ENCODE data around the gene SCN3B.

The SCN3B gene

DNA sequence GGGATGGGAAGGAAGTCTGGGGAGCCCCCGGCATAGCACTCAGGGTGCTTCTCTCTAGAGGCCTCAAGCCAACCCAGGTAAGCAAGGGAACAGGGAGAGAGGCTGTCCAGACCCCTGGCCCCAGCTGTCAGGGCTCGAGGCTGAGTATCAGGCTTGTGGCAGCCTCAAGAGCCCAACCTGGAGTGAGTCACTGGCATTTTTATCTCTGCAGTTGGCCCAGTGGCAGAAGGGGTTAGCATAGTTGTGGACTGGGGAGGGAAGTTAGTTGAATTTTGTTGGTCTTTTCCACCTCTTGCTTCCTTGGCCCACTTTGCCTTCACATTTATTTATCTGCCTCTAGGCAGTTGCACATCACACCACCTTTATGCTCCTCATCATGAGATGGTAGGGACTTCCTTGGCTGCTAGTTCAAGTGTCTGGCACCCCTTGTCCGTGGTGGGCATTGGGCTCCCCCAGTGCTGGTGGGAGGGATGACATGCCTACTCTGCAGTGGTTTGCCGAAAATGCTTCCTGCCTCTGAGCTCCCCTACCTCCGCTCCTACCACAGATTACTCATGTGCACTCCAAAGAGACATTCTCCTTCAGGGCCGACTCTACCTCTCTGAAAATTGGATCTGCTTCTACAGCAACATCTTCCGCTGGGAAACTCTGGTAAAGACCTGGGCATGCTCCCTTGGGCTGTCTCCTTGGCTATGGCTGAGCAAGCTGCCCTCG, 60.1 kb downstream of the SCN3B start:
- DNase-seq = no peak

DNA sequence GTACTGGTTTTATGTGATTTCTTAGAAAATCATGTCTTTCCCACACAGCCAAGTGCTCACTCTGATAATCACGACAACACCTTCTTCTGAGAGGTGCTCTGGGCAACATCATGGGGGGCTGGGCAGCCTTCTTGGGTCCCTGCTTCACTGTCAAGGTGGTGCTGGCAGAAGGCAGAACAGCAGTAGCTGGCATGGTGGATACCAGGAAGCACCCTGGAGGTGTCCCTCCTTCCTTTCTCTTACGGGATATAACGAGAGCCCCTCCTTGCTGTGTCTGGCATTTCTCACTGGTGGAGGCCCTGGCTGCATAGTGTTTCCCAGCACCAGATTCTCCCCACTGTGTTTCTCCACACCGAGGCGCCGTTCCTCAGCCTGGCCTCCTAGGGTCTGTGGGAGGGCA, 60.9 kb downstream of the SCN3B start:
- DNase-seq = no peak

DNA sequence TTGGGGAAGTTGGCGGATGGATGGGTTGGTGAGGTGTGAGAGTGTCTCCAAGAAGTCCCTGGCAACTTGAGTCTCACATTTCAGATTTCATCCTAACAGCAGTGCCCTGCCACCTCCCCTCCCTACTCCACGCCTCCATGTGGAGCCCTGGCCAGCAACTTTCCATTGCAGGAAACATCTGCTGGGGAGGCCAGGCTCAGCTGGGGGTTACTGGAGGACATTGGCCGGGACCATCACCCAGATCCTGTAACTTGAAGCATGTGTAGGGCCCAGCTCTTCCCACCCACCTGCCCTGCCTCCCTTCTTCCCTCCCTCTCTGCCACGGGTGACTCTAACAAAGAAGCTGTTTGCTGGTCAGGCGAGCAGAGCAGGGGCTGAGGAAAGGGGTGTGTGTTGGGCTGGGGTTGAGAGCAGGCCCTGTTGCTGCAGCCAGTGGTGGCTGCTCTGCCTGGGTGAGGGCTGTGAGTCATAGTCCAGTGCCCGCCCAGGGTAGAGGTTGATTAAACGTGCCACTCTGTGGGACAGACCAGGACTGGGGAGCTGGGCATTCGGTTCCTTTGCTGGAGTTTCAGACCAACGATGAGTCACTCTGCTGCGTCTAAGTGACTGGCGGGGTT, 64.0 kb downstream of the SCN3B start:
- no peak for DNase-seq

DNA sequence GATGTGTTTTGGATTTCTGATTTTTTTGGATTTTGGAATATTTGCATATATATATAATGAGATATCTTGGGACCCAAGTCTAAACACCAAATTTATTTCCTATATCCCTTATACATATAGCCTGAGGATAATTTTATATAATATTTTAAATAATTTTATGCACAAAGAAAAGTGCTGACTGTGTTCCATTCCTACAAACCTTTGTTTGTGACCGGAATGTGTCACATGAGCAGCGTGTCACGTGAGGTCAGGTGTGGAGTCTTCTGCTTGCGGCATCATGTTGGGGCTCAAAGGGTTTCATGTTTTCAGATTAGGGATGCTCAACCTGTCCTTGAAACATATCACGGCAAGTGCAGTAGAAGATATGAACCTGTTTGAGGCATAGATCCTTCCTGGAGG, 65.6 kb downstream of the SCN3B start:
- no peak for DNase-seq

DNA sequence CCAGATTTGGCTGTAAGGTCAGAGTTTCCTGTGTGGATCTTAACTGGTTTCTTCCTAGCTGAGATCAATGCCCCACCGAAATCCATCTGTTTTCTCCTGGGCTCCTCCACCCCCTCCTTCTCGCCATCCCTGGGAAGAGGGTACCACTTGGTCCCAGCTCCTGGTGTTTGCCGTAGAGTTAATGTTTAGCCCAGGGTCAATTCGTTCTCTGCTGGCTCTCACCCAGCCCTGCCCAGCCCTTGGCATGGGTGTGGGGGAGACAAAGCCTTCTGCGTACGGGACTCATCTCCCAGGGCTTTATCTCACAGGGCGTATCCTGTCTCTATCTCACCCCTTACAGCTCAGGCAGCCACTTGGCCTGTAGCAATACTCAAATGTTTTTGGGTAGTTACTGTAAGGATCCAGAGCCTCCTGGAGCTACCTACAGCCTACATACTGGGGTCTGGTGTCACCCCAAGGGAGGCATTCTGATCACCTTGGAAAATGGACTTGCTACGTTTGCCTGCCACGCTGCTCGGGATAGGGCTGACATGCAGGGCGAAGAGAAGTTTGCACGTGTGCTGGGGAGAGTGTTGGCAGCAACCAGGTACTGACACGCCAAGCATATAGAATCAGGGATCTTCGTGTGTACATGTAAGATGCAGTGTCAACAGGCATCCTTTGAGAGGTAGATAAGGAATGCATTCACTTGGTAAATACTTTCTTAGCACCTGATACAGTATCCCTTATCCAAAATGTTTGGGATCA, 66.1 kb downstream of the SCN3B start:
- DNase-seq = no peak

GRCh38 chr11:123587559-123587958, 66.9 kb downstream of the SCN3B start:
- DNase-seq = no peak

- no peak for DNase-seq
Measured at GRCh38 chr11:123587044-123587443, 67.4 kb downstream of the SCN3B start.

DNA sequence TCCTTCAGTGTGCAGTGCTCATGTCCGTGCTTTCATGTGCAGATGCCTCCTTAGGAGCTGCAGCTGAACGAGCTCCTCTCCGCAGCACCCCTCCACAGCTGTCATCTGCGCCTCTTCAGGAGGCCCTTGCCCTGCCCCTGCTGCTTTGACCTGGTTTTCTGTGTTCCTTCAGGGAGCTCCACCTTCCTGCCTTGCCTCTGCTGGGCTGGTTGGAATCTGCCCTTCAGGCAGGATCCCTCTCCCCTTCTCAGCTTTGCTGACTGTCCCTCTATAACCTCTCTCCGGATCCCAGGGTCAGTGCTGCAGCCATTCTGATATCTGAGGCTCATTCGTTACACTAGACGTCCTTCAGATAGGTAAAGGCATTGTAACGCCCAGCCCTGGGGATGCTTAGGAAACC, 67.9 kb downstream of the SCN3B start:
- no peak for DNase-seq

DNA sequence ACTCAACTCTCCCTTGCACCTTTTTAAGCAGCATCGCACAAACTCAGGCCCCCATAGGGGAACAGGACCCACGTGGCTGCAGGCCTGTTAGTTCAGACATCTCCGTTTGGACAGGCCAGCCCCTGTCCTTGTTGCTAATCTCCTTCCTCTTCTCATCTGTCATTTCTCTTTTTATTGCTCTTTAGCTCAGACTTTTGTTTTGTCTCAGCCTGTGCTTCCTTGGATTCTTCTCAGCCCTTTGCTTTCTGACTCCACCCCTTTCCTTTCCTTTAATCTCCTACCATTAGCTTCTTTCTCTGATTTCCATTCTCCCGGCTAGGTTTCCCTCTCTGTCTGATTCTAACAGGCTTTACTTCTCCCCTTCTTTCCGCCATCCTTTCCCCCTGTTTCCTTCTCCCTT, 68.7 kb downstream of the SCN3B start:
- no peak for DNase-seq

DNA sequence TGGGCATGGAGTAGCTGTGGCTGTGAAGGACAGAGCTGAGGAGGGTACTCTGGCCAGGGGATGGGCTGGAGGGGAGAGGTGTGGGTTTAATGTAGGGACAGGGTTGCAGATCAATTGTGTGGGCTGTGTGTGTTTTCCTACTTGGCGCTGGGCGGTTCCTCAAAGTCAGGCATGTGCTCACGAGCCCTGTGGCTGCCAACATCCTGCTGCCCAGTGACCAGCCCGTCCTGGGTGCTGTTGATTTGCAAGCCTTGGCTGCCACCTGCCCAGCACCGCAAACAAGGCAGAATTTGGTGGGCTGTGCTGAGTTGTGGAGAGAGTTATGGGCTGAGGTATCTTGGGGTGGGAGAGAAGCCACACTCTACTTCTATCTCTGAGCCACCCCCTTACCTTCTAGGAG, 69.2 kb downstream of the SCN3B start:
- no peak for DNase-seq

DNA sequence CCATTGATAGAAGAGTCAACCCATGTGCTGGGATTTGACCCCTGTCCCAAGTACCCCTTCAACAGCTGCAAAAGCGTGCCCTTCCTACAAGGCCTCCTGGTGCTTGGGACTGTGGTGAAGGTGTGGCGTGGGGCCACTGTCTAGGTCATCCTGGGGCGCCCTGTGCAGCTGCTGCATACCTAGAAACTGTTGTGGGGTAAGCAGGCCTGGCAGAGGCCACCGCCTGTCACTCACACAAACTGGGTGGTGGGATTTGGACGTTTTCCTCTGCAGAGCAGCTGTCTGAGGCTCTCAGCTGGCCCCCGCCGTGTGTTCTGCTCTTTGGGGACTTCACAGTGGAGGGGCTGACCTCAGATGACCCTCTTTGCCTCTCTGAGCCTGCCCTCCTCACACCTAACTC, 69.7 kb downstream of the SCN3B start:
- DNase-seq = no peak

- no peak for DNase-seq
Measured at GRCh38 chr11:123584186-123584585, 70.2 kb downstream of the SCN3B start.

DNA sequence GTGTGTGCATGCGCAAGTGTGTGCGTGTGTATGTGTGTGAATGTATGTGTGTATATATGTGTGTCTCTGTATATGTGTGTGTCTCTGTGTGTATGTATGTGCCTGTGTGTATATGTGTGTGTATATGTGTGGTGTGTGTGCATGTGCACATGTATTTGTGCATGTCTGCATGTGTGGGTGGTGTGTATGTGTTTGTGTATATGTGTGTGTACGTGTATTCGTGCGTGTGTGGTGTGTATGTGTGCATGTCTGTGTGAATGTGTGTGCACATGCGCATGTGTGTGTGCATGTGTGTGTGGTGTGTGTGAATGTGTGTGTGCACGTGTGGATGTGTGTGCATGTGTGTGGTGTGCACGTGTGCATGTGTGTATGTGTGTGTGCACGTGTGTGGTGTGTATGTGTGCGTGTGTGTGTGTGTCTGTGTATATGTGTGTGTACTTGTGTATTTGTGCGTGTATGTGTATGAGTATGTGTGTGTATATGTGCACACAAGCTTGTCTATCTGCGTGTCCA, 71.4 kb downstream of the SCN3B start:
- no peak for DNase-seq

GRCh38 chr11:123581651-123582399, 72.6 kb downstream of the SCN3B start:
- DNase-seq = no peak

- no peak for DNase-seq
Measured at GRCh38 chr11:123580557-123581275, 73.7 kb downstream of the SCN3B start.

DNA sequence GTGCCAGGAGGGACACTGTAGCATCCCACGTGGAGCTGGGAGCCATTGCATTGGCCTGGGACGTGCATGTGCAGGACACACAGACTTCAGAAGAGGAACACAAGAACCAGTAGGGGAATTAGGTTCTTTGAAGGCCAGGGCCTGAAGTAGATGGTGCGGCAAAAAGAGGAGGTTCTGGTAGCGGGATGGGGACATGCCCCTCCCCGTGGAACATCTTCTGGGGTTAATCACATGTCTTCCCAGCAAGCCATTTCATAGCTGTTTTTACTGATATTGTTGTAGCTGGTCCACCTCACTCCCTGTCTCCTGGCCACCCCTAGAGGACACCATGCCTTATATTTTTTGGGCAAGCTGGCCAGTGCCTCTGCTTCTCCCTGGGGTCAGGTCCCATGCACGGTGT, 74.3 kb downstream of the SCN3B start:
- no peak for DNase-seq

DNA sequence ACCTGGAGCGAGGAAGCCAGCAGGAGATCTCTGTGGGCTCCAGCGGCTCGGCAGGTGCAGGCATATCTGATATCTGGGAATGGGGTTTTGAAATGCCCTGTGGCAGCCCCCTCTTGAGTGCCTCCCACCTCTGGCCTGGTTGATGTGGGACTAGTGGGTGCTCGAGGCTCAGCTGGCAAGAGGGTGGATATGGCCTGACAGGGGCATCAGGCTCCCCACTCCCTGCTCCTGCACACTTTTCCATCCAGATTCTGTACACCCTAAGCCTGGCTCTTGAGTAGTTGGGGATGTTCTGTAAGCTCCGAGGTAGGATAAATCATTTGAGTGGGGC, 75.0 kb downstream of the SCN3B start:
- DNase-seq = no peak
